Stimulated activated CD8-positive, alpha-beta memory T cell treated with anti-CD3 and anti-CD28 coated beads, Interleukin-12 subunit alpha, Interleukin-12 subunit beta, amount 100 ng/mL, for 24 hours (primary cell): Measurements from ENCODE around the gene RTN4R.

Experiments
- DNase-seq: peaks from one replicate; pipeline ENCODE4 v3.0.0-alpha.2; 2020; ENCODE audit errors: extremely low read depth

The RTN4R gene

GRCh38 chr22:20199413-20199842, 68.7 kb downstream of the RTN4R start:
- no peak for DNase-seq

- no peak for DNase-seq
Measured at GRCh38 chr22:20198557-20199319, 69.4 kb downstream of the RTN4R start.

- no peak for DNase-seq
Measured at GRCh38 chr22:20197407-20198030, 70.6 kb downstream of the RTN4R start.

GRCh38 chr22:20196094-20196842, 71.8 kb downstream of the RTN4R start:
- DNase-seq, result no peak

GRCh38 chr22:20194681-20195593, 73.2 kb downstream of the RTN4R start:
- DNase-seq, result no peak

GRCh38 chr22:20193761-20194494, 74.2 kb downstream of the RTN4R start:
- no peak for DNase-seq

GRCh38 chr22:20192972-20193760, 75.0 kb downstream of the RTN4R start:
- no peak for DNase-seq

- DNase-seq, result no peak
Measured at GRCh38 chr22:20192293-20192971, 75.7 kb downstream of the RTN4R start.

- DNase-seq, result no peak
Measured at GRCh38 chr22:20191803-20192202, 76.3 kb downstream of the RTN4R start.
